HEK293 (cell line): ENCODE results near the gene DCAF7.

Experiments
- AEBP2 ChIP-seq: fragments of 450-650 bp; formaldehyde crosslinking; IDR thresholded peaks from 2 replicates; pipeline ENCODE4 v1.5.1; 2016; ENCODE audit warnings: missing biosample characterization, missing genetic modification characterization, borderline replicate concordance
- EGR2 ChIP-seq: fragments of 450-650 bp; formaldehyde crosslinking; IDR thresholded peaks from 2 replicates; pipeline ENCODE4 v1.5.1; 2016; ENCODE audit warnings: low read depth, missing biosample characterization, missing genetic modification characterization
- ELK4 ChIP-seq: IDR thresholded peaks from 2 replicates; pipeline ENCODE4 v1.6.1; 2011; ENCODE audit warnings: mild to moderate bottlenecking, low read depth, low read length, borderline replicate concordance
- GLI4 ChIP-seq: fragments of 450-650 bp; formaldehyde crosslinking; IDR thresholded peaks from 2 replicates; pipeline ENCODE4 v1.5.1; 2016; ENCODE audit warnings: missing biosample characterization, missing genetic modification characterization
- GLIS2 ChIP-seq: fragments of 450-650 bp; formaldehyde crosslinking; IDR thresholded peaks from 2 replicates; pipeline ENCODE4 v1.5.1; 2016; ENCODE audit warnings: missing biosample characterization, missing genetic modification characterization
- KLF8 ChIP-seq: fragments of 450-650 bp; formaldehyde crosslinking; IDR thresholded peaks from 2 replicates; pipeline ENCODE4 v1.5.1; 2016; ENCODE audit warnings: missing biosample characterization, missing genetic modification characterization
- KLF9 ChIP-seq: fragments of 450-650 bp; formaldehyde crosslinking; IDR thresholded peaks from 2 replicates; pipeline ENCODE4 v1.5.1; 2016; ENCODE audit warnings: missing biosample characterization, missing genetic modification characterization, low read depth
- PRDM1 ChIP-seq: fragments of 450-650 bp; formaldehyde crosslinking; IDR thresholded peaks from 2 replicates; pipeline ENCODE4; 2016; ENCODE audit warnings: missing biosample characterization, missing genetic modification characterization
- SP3 ChIP-seq: fragments of 450-650 bp; formaldehyde crosslinking; IDR thresholded peaks from 2 replicates; pipeline ENCODE4 v1.5.1; 2016; ENCODE audit warnings: missing biosample characterization, missing genetic modification characterization
- YY2 ChIP-seq: fragments of 450-650 bp; formaldehyde crosslinking; IDR thresholded peaks from 2 replicates; pipeline ENCODE4 v1.5.1; 2016; ENCODE audit warnings: missing biosample characterization, missing genetic modification characterization
- ZBTB48 ChIP-seq: fragments of 450-650 bp; formaldehyde crosslinking; IDR thresholded peaks from 2 replicates; pipeline ENCODE4 v1.5.1; 2016; ENCODE audit warnings: missing biosample characterization, missing genetic modification characterization
- ZBTB8A ChIP-seq: fragments of 450-650 bp; formaldehyde crosslinking; IDR thresholded peaks from 2 replicates; pipeline ENCODE4 v1.5.1; 2016; ENCODE audit warnings: missing biosample characterization, missing genetic modification characterization
- ZFP69B ChIP-seq: fragments of 450-650 bp; formaldehyde crosslinking; IDR thresholded peaks from 2 replicates; pipeline ENCODE4 v1.5.1; 2016; ENCODE audit warnings: missing biosample characterization, missing genetic modification characterization
- ZIC2 ChIP-seq: fragments of 450-650 bp; formaldehyde crosslinking; IDR thresholded peaks from 2 replicates; pipeline ENCODE4 v1.5.1; 2016; ENCODE audit warnings: missing biosample characterization, missing genetic modification characterization
- ZNF140 ChIP-seq: fragments of 450-650 bp; formaldehyde crosslinking; IDR thresholded peaks from 2 replicates; pipeline ENCODE4 v1.5.1; 2016; ENCODE audit warnings: missing biosample characterization, missing genetic modification characterization
- ZNF2 ChIP-seq: fragments of 450-650 bp; formaldehyde crosslinking; IDR thresholded peaks from 2 replicates; pipeline ENCODE4 v1.5.1; 2016; ENCODE audit warnings: missing biosample characterization, missing genetic modification characterization
- ZNF280D ChIP-seq: fragments of 450-650 bp; formaldehyde crosslinking; IDR thresholded peaks from 2 replicates; pipeline ENCODE4 v1.5.1; 2016; ENCODE audit warnings: missing biosample characterization, missing genetic modification characterization
- ZNF324 ChIP-seq: fragments of 450-650 bp; formaldehyde crosslinking; IDR thresholded peaks from 2 replicates; pipeline ENCODE4 v1.5.1; 2016; ENCODE audit warnings: missing biosample characterization, missing genetic modification characterization
- ZNF335 ChIP-seq: fragments of 450-650 bp; formaldehyde crosslinking; conservative IDR thresholded peaks from 2 replicates; pipeline ENCODE4 v1.5.1; 2016; ENCODE audit warnings: missing biosample characterization, missing genetic modification characterization
- ZNF513 ChIP-seq: fragments of 450-650 bp; IDR thresholded peaks from 2 replicates; pipeline ENCODE4 v1.5.1; 2018; ENCODE audit warnings: missing biosample characterization, missing genetic modification characterization
- ZNF521 ChIP-seq: fragments of 450-650 bp; formaldehyde crosslinking; IDR thresholded peaks from 2 replicates; pipeline ENCODE4 v1.5.1; 2017; ENCODE audit warnings: missing biosample characterization, mild to moderate bottlenecking, missing genetic modification characterization
- ZNF560 ChIP-seq: fragments of 450-650 bp; formaldehyde crosslinking; IDR thresholded peaks from 2 replicates; pipeline ENCODE4 v1.5.1; 2017; ENCODE audit warnings: missing biosample characterization, missing genetic modification characterization, borderline replicate concordance
- ZNF561 ChIP-seq: fragments of 450-650 bp; IDR thresholded peaks from 2 replicates; pipeline ENCODE4 v1.5.1; 2018; ENCODE audit warnings: missing biosample characterization, missing genetic modification characterization, borderline replicate concordance
- ZNF624 ChIP-seq: fragments of 450-650 bp; formaldehyde crosslinking; IDR thresholded peaks from 2 replicates; pipeline ENCODE4 v1.5.1; 2017; ENCODE audit warnings: missing biosample characterization, missing genetic modification characterization
- ZSCAN30 ChIP-seq: fragments of 450-650 bp; IDR thresholded peaks from 2 replicates; pipeline ENCODE4 v1.5.1; 2018; ENCODE audit warnings: missing biosample characterization, mild to moderate bottlenecking, missing genetic modification characterization, moderate library complexity
- TF ChIP-seq, protein P1 (sequence below): fragments of 450-650 bp; formaldehyde crosslinking; IDR thresholded peaks from 2 replicates; pipeline ENCODE4 v1.5.1; 2017; ENCODE audit warnings: missing biosample characterization, missing genetic modification characterization
- TF ChIP-seq, protein P2 (sequence below): fragments of 450-650 bp; formaldehyde crosslinking; IDR thresholded peaks from 2 replicates; pipeline ENCODE4 v1.5.1; 2016; ENCODE audit warnings: missing biosample characterization, missing genetic modification characterization
- TF ChIP-seq, protein P3 (sequence below): sonication (generic); formaldehyde crosslinking; IDR thresholded peaks from 2 replicates; pipeline ENCODE4 v1.8.1; 2022; ENCODE audit warnings: mild to moderate bottlenecking, moderate library complexity, missing genetic modification reagents

DCAF7 gene

GRCh38 chr17:63549946-63550816 is at the start of gene DCAF7 (continued):
- TF ChIP-seq, protein P1, sequence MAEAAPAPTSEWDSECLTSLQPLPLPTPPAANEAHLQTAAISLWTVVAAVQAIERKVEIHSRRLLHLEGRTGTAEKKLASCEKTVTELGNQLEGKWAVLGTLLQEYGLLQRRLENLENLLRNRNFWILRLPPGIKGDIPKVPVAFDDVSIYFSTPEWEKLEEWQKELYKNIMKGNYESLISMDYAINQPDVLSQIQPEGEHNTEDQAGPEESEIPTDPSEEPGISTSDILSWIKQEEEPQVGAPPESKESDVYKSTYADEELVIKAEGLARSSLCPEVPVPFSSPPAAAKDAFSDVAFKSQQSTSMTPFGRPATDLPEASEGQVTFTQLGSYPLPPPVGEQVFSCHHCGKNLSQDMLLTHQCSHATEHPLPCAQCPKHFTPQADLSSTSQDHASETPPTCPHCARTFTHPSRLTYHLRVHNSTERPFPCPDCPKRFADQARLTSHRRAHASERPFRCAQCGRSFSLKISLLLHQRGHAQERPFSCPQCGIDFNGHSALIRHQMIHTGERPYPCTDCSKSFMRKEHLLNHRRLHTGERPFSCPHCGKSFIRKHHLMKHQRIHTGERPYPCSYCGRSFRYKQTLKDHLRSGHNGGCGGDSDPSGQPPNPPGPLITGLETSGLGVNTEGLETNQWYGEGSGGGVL (tag by site-specific recombination): peak; percentile 19; the same call in 1 of the 2 replicates
- peak; percentile 75; the same call in 1 of the 2 replicates for TF ChIP-seq ELK4
- TF ChIP-seq ZNF280D (tag by site-specific recombination): no peak
- 0 out of 2 replicates have a peak, but pooled peaks have one; percentile 55 for TF ChIP-seq GLI4 (tag by site-specific recombination)
- TF ChIP-seq PRDM1 (tag by site-specific recombination): peak; percentile 80
- TF ChIP-seq GLIS2 (tag by site-specific recombination): peak; percentile 92
- TF ChIP-seq, protein P2, sequence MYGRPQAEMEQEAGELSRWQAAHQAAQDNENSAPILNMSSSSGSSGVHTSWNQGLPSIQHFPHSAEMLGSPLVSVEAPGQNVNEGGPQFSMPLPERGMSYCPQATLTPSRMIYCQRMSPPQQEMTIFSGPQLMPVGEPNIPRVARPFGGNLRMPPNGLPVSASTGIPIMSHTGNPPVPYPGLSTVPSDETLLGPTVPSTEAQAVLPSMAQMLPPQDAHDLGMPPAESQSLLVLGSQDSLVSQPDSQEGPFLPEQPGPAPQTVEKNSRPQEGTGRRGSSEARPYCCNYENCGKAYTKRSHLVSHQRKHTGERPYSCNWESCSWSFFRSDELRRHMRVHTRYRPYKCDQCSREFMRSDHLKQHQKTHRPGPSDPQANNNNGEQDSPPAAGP (tag by site-specific recombination): peak; percentile 49
- peak; percentile 99 for TF ChIP-seq SP3
- peak; percentile 86; the same call in 1 of the 2 replicates for TF ChIP-seq ZNF561 (tag by site-specific recombination)
- TF ChIP-seq, protein P3, sequence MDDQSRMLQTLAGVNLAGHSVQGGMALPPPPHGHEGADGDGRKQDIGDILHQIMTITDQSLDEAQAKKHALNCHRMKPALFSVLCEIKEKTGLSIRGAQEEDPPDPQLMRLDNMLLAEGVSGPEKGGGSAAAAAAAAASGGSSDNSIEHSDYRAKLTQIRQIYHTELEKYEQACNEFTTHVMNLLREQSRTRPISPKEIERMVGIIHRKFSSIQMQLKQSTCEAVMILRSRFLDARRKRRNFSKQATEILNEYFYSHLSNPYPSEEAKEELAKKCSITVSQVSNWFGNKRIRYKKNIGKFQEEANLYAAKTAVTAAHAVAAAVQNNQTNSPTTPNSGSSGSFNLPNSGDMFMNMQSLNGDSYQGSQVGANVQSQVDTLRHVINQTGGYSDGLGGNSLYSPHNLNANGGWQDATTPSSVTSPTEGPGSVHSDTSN (CRISPR knock-in tag): peak; percentile 99
- no peak for TF ChIP-seq AEBP2 (tag by site-specific recombination)
- peak; percentile 70 for TF ChIP-seq KLF9 (tag by site-specific recombination)
- peak; percentile 89 for TF ChIP-seq ZBTB48 (tag by site-specific recombination)
- TF ChIP-seq ZSCAN30: peak; percentile 49
- TF ChIP-seq EGR2 (tag by site-specific recombination): peak; percentile 96
- TF ChIP-seq ZNF521 (tag by site-specific recombination): no peak
- TF ChIP-seq ZIC2 (tag by site-specific recombination): peak; percentile 34
- peak; percentile 89 for TF ChIP-seq ZBTB8A (tag by site-specific recombination)
- peak; percentile 95 for TF ChIP-seq ZFP69B (tag by site-specific recombination)
- TF ChIP-seq ZNF140 (tag by site-specific recombination): no peak
- no peak for TF ChIP-seq ZNF560 (tag by site-specific recombination)
- peak; percentile 83 for TF ChIP-seq ZNF335 (tag by site-specific recombination)
- TF ChIP-seq ZNF2 (tag by site-specific recombination): peak; percentile 55
- TF ChIP-seq ZNF324 (tag by site-specific recombination): 0 out of 2 replicates have a peak, but pooled peaks have one; percentile 21
- no peak for TF ChIP-seq ZNF624
- TF ChIP-seq ZNF513: no peak
- no peak; the same call in none of the 2 replicates for TF ChIP-seq KLF8 (tag by site-specific recombination)
- TF ChIP-seq YY2 (tag by site-specific recombination): no peak; the same call in 1 of the 2 replicates
